Measurements from ENCODE around the gene WDR53. TPM values are rescaled to one million over a fixed set of nuclear protein-coding genes. Genes with fewer than 3 reads are reported as not detected.
A peak's percentile ranks its signal among the peaks of the same experiment; 100 is the strongest.

WDR53 gene
- total and polyA plus RNA-seq, 10 donors, result 6.2 to 17.7 (median 13.3) TPM

GRCh38 chr3:196559826-196560225, 8.5 kb downstream of the WDR53 start:
- intact Hi-C loops (cut with DNase I; ENCODE audit: low total_unique reads), result no loop called here
- Histone ChIP-seq H3K27me3 (replicated peaks in 1 of 7) (no peaks in the 10 kb centered on the region), H3K9me3 (no peaks in the 10 kb centered on the region), H3K27ac (no peak overlapping the region), H3K4me1 (peaks cover 0 to 42% (median 16%) of the 10 kb centered on the region in 6 donors), H3K36me3 (peaks cover 0 to 44% (median 17%) of the 10 kb centered on the region in 6 donors), H3K4me3 (no peak overlapping the region)
- no peak for TF ChIP-seq POLR2AphosphoS5 (IDR thresholded peaks at IDR 0.05)
- no peak for TF ChIP-seq CTCF (IDR thresholded peaks at IDR 0.05 in 8 of 11, conservative IDR thresholded peaks at IDR 0.05 in 3 of 11)
- TF ChIP-seq POLR2A (IDR thresholded peaks at IDR 0.05), result no peak
- WGBS, 5 donors, result 33 to 56% (median 45%) methylated on average over 3 of the region's 3 CpGs
- DNase-seq, result no peak

GRCh38 chr3:196558476-196558875, 9.9 kb downstream of the WDR53 start:
- TF ChIP-seq CTCF (IDR thresholded peaks at IDR 0.05 in 8 of 11, conservative IDR thresholded peaks at IDR 0.05 in 3 of 11), result no peak
- no peak for TF ChIP-seq POLR2A (IDR thresholded peaks at IDR 0.05)
- no peak for TF ChIP-seq POLR2AphosphoS5 (IDR thresholded peaks at IDR 0.05)
- no peak overlapping the region for H3K4me3 ChIP-seq
- peaks cover 0 to 43% (median 14%) of the 10 kb centered on the region in 6 donors for H3K4me1 ChIP-seq
- no peaks in the 10 kb centered on the region for H3K27me3 ChIP-seq (replicated peaks in 1 of 7)
- DNase-seq, result no peak
- intact Hi-C loops (cut with DNase I; ENCODE audit: low total_unique reads), result no loop called here
- no peaks in the 10 kb centered on the region for H3K9me3 ChIP-seq
- peaks cover 0 to 52% (median 17%) of the 10 kb centered on the region in 6 donors for H3K36me3 ChIP-seq
- H3K27ac ChIP-seq, result no peak overlapping the region

- no peak for DNase-seq
- peaks cover 0 to 50% (median 16%) of the 10 kb centered on the region in 6 donors for H3K36me3 ChIP-seq
- H3K9me3 ChIP-seq, result no peaks in the 10 kb centered on the region
- no peaks in the 10 kb centered on the region for H3K27me3 ChIP-seq (replicated peaks in 1 of 7)
- H3K27ac ChIP-seq, result no peak overlapping the region
- intact Hi-C loops (cut with DNase I; ENCODE audit: low total_unique reads), result no loop called here
- H3K4me3 ChIP-seq, result no peak overlapping the region
- TF ChIP-seq POLR2A (IDR thresholded peaks at IDR 0.05) (no peak), CTCF (IDR thresholded peaks at IDR 0.05 in 8 of 11, conservative IDR thresholded peaks at IDR 0.05 in 3 of 11) (no peak), POLR2AphosphoS5 (IDR thresholded peaks at IDR 0.05) (no peak)
- WGBS, 5 donors, result 87 to 95% (median 90%) methylated on average over 5 of the region's 5 CpGs
- peaks cover 0 to 33% (median 8%) of the 10 kb centered on the region in 6 donors for H3K4me1 ChIP-seq
Observed at GRCh38 chr3:196557236-196557635, 11.1 kb downstream of the WDR53 start.

GRCh38 chr3:196555295-196555694, 13.1 kb downstream of the WDR53 start:
- peak overlapping the region in 1 of 8 donors; percentile 73 for H3K27ac ChIP-seq
- H3K36me3 ChIP-seq, result peaks cover 0 to 32% (median 7%) of the 10 kb centered on the region in 6 donors
- H3K4me3 ChIP-seq, result no peak overlapping the region
- H3K27me3 ChIP-seq (replicated peaks in 1 of 7), result no peaks in the 10 kb centered on the region
- intact Hi-C loops (cut with DNase I; ENCODE audit: low total_unique reads), result no loop called here
- peaks cover 0 to 33% (median 8%) of the 10 kb centered on the region in 6 donors for H3K4me1 ChIP-seq
- peaks cover 0 to 5% (median under 1%) of the 10 kb centered on the region in 8 donors for H3K9me3 ChIP-seq
- TF ChIP-seq CTCF (IDR thresholded peaks at IDR 0.05 in 8 of 11, conservative IDR thresholded peaks at IDR 0.05 in 3 of 11) (no peak), POLR2AphosphoS5 (IDR thresholded peaks at IDR 0.05) (no peak), POLR2A (IDR thresholded peaks at IDR 0.05) (no peak)
- DNase-seq, result no peak
- WGBS, 5 donors, result 86 to 91% (median 88%) methylated on average over 3 of the region's 3 CpGs

All from spleen (tissue), 11 donors.